ENCODE results near the gene RARG.

The RARG gene

DNA sequence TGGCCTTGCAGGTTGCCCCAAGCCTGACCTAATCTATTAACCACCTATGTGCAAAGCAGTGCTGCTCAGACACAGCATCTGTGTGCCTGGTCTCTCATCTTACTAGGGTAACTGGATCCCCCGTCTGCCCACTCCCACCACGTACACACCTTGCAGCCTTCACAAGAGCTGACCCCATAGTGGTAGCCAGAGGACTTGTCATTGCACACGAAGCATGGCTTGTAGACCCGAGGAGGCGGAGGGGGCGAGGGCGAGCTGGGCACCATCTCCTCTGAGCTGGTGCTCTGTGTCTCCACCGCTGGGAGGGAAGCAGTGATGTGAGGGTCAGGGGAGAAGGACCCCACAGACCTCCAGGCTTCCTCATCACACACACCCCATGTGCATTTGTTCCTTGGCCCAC is 16.5 kb downstream of the RARG start:
- H3K27me3 ChIP-seq (ENCODE audit: insufficient read depth, poor library complexity, severe bottlenecking) = no peaks in the 10 kb centered on the region
- TF ChIP-seq, protein P1, sequence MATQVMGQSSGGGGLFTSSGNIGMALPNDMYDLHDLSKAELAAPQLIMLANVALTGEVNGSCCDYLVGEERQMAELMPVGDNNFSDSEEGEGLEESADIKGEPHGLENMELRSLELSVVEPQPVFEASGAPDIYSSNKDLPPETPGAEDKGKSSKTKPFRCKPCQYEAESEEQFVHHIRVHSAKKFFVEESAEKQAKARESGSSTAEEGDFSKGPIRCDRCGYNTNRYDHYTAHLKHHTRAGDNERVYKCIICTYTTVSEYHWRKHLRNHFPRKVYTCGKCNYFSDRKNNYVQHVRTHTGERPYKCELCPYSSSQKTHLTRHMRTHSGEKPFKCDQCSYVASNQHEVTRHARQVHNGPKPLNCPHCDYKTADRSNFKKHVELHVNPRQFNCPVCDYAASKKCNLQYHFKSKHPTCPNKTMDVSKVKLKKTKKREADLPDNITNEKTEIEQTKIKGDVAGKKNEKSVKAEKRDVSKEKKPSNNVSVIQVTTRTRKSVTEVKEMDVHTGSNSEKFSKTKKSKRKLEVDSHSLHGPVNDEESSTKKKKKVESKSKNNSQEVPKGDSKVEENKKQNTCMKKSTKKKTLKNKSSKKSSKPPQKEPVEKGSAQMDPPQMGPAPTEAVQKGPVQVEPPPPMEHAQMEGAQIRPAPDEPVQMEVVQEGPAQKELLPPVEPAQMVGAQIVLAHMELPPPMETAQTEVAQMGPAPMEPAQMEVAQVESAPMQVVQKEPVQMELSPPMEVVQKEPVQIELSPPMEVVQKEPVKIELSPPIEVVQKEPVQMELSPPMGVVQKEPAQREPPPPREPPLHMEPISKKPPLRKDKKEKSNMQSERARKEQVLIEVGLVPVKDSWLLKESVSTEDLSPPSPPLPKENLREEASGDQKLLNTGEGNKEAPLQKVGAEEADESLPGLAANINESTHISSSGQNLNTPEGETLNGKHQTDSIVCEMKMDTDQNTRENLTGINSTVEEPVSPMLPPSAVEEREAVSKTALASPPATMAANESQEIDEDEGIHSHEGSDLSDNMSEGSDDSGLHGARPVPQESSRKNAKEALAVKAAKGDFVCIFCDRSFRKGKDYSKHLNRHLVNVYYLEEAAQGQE (IDR thresholded peaks at IDR 0.05; ENCODE audit: insufficient replicate concordance, low read depth) = no peak
- no peak for TF ChIP-seq SPI1 (IDR thresholded peaks at IDR 0.05; ENCODE audit: borderline replicate concordance, low read depth)
- TF ChIP-seq, protein P2, sequence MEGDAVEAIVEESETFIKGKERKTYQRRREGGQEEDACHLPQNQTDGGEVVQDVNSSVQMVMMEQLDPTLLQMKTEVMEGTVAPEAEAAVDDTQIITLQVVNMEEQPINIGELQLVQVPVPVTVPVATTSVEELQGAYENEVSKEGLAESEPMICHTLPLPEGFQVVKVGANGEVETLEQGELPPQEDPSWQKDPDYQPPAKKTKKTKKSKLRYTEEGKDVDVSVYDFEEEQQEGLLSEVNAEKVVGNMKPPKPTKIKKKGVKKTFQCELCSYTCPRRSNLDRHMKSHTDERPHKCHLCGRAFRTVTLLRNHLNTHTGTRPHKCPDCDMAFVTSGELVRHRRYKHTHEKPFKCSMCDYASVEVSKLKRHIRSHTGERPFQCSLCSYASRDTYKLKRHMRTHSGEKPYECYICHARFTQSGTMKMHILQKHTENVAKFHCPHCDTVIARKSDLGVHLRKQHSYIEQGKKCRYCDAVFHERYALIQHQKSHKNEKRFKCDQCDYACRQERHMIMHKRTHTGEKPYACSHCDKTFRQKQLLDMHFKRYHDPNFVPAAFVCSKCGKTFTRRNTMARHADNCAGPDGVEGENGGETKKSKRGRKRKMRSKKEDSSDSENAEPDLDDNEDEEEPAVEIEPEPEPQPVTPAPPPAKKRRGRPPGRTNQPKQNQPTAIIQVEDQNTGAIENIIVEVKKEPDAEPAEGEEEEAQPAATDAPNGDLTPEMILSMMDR (IDR thresholded peaks at IDR 0.05; ENCODE audit: insufficient read depth, low read length) = no peak
- no peak for TF ChIP-seq POLR2AphosphoS5 (IDR thresholded peaks at IDR 0.05; ENCODE audit: low read depth)
- no peak for TF ChIP-seq GABPA (IDR thresholded peaks at IDR 0.05; ENCODE audit: low read depth)
- DNase-seq (ENCODE audit: low read depth in 1 of 2, low spot score in 1 of 2) = no peak
- no peak overlapping the region for H3K4me3 ChIP-seq (replicated peaks; ENCODE audit: insufficient read depth, low read length)
- no peak overlapping the region for H3K27ac ChIP-seq (replicated peaks)

DNA sequence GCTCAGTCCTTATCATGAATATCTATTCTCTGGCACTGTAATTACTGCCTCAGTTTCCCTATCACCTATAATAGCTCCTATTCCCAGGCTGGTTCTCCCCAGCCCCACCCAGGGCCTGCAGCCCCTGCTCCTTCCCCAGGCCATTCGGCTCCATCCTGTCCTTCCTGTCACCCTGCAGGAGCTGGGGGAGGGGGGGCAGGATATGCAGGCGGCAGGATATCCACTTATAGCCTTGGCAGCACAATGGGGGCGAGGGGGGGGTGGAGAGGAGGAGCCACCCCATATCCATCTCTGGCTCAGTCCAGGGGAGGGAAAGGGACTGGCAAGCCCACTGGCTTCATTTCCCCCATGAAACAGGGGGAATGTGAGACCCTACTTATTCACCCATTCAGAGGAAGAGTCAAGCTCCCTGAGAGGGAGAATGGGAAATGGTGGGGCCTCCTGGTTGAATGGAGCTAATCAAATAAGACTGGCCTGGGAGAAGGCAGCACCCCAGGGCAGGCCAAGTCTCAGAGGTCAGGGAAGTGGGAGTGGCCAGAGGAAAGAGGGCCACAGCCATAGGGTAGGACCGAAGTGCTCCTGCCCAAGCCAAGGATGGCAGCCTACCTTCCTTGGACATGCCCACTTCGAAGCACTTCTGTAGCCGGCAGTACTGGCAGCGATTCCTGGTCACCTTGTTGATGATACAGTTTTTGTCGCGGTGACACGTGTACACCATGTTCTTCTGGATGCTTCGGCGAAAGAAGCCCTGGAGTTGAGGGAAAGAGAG is 17.1 kb downstream of the RARG start:
- no peak for DNase-seq (ENCODE audit: low read depth in 1 of 2, low spot score in 1 of 2)
- H3K4me3 ChIP-seq (replicated peaks; ENCODE audit: insufficient read depth, low read length) = no peak overlapping the region

DNA sequence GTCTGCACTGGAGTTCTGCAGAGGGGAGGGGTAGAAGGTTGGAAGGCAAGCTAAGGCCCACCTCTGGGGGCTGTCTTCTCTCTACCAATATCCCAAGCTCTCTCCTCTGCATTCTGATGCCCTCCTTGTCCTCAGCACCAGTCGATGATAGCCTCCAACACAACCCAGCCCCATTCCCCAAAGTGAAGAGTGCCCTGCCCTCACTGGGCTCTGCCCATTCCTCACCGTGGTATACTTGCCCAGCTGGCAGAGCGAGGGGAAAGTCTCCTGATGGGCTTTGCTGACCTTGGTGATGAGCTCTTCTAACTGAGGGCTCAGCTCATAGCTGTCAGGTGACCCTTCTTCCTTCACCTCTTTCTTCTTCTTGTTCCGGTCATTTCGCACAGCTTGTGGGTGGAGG is 17.8 kb downstream of the RARG start:
- TF ChIP-seq POLR2AphosphoS5 (IDR thresholded peaks at IDR 0.05; ENCODE audit: low read depth) (no peak), GABPA (IDR thresholded peaks at IDR 0.05; ENCODE audit: low read depth) (no peak), SPI1 (IDR thresholded peaks at IDR 0.05; ENCODE audit: borderline replicate concordance, low read depth) (no peak)
- TF ChIP-seq, protein P2 (IDR thresholded peaks at IDR 0.05; ENCODE audit: insufficient read depth, low read length) = no peak
- TF ChIP-seq, protein P1 (IDR thresholded peaks at IDR 0.05; ENCODE audit: insufficient replicate concordance, low read depth) = no peak
- Histone ChIP-seq H3K27me3 (ENCODE audit: insufficient read depth, poor library complexity, severe bottlenecking) (no peaks in the 10 kb centered on the region), H3K27ac (replicated peaks) (no peak overlapping the region), H3K4me3 (replicated peaks; ENCODE audit: insufficient read depth, low read length) (no peak overlapping the region)
- DNase-seq (ENCODE audit: low read depth in 1 of 2, low spot score in 1 of 2) = no peak

More for the DNA sequence above, 17.1 kb downstream of the RARG start:
- TF ChIP-seq SPI1 (IDR thresholded peaks at IDR 0.05; ENCODE audit: borderline replicate concordance, low read depth) (no peak), GABPA (IDR thresholded peaks at IDR 0.05; ENCODE audit: low read depth) (no peak), POLR2AphosphoS5 (IDR thresholded peaks at IDR 0.05; ENCODE audit: low read depth) (no peak)
- TF ChIP-seq, protein P1 (IDR thresholded peaks at IDR 0.05; ENCODE audit: insufficient replicate concordance, low read depth) = no peak
- TF ChIP-seq, protein P2 (IDR thresholded peaks at IDR 0.05; ENCODE audit: insufficient read depth, low read length) = no peak
- no peak overlapping the region for H3K27ac ChIP-seq (replicated peaks)
- no peaks in the 10 kb centered on the region for H3K27me3 ChIP-seq (ENCODE audit: insufficient read depth, poor library complexity, severe bottlenecking)
